Activated CD8-positive, alpha-beta memory T cell treated with anti-CD3 and anti-CD28 coated beads for 36 hours (primary cell): ENCODE data around the gene ZYG11A. TPM values are rescaled to one million over a fixed set of nuclear protein-coding genes. Genes with fewer than 3 reads are reported as not detected.

Source experiments
- CTCF ChIA-PET: fragments of 350-600 bp; sonication (Branson Sonifier 250); formaldehyde crosslinking; loops from one replicate; lab custom pipeline; 2021; ENCODE audit warnings: antibody characterized with exemption; lab: Charles Lee
- POLR2A ChIA-PET: fragments of 350-600 bp; sonication (Branson Sonifier 250); formaldehyde crosslinking; loops from one replicate; lab custom pipeline; 2021; ENCODE audit warnings: antibody characterized with exemption; lab: Charles Lee
- total RNA-seq, 2 experiments: library from RNA; stranded (reverse); gene quantifications; one replicate each; pipeline ENCODE4 v1.2.3, GENCODE V29; 2021

ZYG11A gene
- total RNA-seq, 2 experiments from 2014 or later, result 0.06 to 0.15 TPM

- CTCF ChIA-PET, result no interaction called here
- POLR2A ChIA-PET, result no interaction called here
Measured at GRCh38 chr1:52913537-52913936, 71.0 kb downstream of the ZYG11A start.

DNA sequence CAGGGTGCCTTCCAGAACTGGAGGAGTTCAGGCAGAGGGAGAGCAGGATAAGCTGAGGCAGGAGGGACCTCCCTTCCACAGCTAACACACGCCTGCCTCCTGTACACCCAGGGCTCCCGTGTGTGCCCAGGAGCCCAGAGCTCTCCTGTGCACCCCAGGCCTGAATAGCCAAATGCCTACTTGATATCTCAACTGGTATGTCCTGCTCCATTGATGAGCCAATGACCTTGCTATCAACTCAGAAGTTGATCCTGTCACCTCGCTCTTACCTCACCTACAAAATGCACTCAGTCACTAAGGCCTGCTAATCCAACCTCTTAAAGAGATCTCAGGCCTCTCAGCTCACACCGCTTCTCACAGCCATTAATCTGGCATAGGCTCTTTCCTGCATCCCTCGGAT is 71.9 kb downstream of the ZYG11A start:
- ChIA-PET CTCF (no interaction called here), POLR2A (no interaction called here)

- ChIA-PET POLR2A (no interaction called here), CTCF (no interaction called here)
Measured at GRCh38 chr1:52915211-52915854, 72.8 kb downstream of the ZYG11A start.

DNA sequence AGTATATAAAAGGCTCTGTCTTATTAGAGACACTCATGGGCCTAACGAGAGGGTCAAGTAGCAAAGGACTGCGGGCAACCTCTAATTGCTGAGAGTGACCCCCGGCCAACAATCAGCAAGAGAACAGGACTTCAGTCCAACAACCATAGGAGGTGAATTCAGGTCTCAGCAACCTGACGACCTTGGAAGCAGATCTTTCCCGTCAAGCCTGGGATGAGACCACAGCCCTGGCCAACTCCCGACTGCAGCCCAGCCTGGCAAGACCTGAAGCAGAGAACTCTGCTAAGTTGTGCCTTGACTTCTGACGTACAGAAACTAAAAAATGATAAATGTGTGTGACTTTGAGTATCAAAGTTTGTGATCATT is 73.3 kb downstream of the ZYG11A start:
- ChIA-PET POLR2A (no interaction called here), CTCF (no interaction called here)

DNA sequence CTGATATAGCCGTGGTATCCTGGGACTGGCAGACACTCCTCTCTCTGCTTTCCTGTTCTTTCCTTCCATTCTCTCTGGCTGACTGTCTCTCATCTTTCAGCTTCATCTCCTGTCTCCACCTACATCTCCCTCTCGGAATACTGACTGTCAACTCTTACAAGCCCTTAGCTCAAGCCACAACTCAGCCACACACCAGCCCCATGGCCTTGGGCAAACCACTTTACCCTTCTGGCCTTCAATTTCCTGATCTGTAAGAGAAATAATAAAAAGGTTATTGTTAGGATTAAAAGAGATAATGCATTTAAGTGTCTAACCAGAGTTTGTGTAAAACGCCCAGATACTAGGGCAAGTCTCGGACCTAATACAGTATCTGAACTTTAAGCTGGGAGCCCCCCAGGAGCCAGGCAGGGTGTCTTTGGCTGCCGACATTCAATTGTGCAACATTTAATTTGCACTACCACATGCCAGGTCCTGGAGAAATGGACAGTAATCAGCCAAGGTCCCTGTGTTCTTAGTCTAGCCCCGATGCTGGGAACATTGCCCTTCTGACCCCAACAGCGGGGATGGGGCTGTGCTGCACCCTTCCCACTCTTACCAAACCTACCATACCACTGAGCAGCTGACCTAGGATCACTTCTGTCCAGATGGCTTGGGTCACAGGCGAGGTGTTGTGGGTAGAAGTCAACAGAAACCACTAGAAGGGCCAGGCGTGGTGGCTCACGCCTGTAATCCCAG is 73.8 kb downstream of the ZYG11A start:
- ChIA-PET POLR2A (no interaction called here), CTCF (no interaction called here)

DNA sequence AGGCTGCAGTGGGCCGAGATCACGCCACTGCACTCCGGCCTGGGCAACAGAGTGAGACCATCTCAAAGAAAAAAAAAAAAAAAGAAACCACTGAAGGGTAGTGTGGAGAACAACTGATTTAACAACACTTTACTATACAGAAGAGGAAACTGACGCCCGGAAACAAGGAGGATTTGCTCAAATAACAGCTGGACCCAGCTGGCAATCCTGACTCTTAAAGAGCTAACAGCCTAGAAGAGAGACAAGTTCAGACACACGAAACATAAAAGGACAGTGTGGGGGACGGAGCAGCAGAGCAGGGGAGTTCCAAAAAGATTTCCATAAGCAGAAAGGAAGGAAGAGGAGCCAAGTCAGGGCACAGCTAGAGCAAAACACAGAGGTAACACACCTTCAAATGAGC is 74.6 kb downstream of the ZYG11A start:
- CTCF ChIA-PET, result no interaction called here
- POLR2A ChIA-PET, result interaction anchor here (0.6 kb wide), 1 partner anchor 98 kb away, joined by 3 read pairs; no protein-coding TSS in a partner anchor

GRCh38 chr1:52917581-52917980 is 75.0 kb downstream of the ZYG11A start:
- ChIA-PET POLR2A (interaction anchor here (0.6 kb wide), 1 partner anchor 97 kb away, joined by 3 read pairs; no protein-coding TSS in a partner anchor), CTCF (no interaction called here)

- CTCF ChIA-PET, result interaction anchor here (1.1 kb wide), 1 partner anchor 10 kb away, joined by 3 read pairs; no protein-coding TSS in a partner anchor
- POLR2A ChIA-PET, result no interaction called here
Measured at GRCh38 chr1:52918201-52918600, 75.6 kb downstream of the ZYG11A start.

DNA sequence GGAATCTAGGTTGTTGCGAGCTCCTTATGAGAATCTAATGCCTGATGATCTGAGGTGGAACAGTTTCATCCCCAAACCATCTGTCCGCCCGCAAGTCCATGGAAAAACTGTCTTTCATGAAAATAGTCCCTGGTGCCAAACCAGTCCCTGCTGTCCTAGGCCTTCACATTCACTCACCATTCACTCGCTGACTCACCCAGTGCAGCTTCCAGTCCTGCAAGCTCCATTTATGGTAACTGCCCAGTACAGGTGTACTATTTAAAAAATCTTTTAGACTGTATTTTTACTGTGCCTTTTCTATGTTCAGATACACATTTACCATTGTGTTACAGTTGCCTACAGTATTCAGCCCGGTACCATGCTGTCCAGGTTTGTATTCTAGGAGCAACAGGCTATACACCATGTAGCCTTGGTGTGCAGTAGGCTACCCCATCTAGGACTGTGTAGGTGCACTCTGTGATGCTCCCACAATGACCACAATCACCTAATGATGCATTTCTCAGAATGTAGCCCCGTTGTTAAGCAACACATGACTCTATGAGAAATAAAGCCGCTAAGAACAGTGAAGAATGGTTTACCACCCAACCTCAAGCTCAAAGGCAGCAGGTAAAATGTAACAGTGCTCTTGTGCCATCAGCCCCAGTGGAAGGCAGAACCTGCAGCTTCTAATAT is 76.6 kb downstream of the ZYG11A start:
- POLR2A ChIA-PET, result no interaction called here

DNA sequence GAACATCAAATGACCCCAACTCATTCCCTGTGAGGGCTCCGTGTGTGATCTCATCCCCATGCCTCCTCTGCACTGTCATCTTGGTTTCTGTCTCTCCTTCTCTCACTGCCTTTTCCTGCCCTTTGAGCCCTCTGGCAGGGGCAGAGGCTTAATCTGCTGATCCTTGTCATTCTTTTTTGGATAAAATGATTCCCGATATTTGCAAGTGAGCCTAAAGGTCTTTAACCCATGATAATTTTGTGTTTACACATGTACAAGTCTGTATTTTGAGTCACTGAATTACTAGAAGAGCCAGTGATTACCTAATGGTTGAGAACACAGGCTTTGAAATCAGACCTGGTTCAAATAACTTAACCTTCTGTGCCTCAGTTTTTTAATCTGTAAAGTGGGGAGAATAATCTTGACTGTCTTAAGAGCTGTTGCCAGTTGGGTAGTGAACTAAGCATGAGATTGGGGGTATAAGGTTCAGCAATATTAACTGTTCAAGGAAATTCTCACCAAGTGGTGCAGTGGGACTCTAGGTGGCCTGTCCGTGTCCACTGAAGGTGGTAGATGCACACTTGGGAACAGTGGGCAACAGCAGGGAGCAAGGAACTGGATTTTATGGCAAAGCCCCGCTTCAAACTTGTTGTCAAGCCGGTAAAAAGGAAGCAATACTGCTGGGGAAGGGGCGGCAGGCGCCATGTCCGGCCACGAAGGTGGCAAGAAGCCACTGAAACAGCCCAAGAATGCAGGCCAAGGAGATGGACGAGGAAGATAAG is 77.3 kb downstream of the ZYG11A start:
- CTCF ChIA-PET, result no interaction called here
- POLR2A ChIA-PET, result no interaction called here

More for the DNA sequence above, 76.6 kb downstream of the ZYG11A start:
- CTCF ChIA-PET, result interaction anchor here (1.1 kb wide), 1 partner anchor 9 kb away, joined by 3 read pairs; no protein-coding TSS in a partner anchor

DNA sequence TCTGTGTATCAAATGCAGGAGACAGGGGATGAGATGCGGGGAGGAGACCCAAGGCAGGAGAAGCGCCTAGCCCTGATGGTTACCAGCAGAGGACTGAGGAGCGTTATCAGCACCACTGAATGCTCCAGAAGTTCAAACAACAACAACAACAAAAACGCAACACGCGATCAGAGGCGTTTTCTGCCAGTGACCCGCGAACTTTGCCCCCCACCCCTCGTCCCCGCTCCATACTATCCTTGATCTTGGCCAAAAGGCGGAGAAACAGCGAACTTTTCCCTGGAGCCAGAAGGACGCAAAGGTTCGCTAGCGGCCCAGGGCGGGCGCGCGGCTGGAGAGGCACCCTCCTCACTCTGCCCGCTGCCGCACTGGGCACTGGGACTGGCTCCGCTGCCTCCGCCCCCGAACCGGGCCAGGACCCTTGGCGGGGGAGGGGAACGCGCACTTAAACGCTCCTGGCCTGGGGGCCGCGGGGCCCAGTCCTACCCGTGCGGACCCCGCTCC is 78.3 kb downstream of the ZYG11A start:
- CTCF ChIA-PET, result interaction anchor here (0.8 to 1.9 kb wide), 4 partner anchors 15 to 333 kb away, joined by 3 to 5 read pairs (median 4); partner anchors contain the start of gene ZYG11A
- POLR2A ChIA-PET, result interaction anchor here (1.0 kb wide), 1 partner anchor 517 kb away, joined by 3 read pairs; the partner anchor contains the start of gene ORC1

DNA sequence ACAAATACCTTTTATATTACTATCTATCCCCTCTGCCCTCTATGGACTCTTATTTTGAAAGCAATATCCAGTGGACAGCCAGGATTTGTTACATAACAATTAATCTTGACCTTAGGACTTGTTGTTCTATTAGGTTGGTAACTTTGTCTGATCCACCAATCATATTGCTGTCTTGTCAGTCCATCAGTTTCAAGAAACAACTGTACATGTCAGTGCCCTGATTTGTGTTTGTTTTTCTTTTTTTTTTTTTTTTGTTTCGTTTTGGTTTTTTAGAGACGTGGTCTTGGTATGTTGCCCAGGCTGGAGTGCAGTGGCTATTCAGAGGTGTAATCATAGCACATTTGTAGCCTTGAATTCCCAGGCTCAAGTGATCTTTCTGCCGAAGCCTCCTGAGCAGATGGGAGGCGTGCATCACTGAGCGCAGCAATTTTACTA is 83.0 kb downstream of the ZYG11A start:
- ChIA-PET CTCF (interaction anchor here (1.1 kb wide), 1 partner anchor 392 kb away, joined by 3 read pairs; no protein-coding TSS in a partner anchor), POLR2A (no interaction called here)

DNA sequence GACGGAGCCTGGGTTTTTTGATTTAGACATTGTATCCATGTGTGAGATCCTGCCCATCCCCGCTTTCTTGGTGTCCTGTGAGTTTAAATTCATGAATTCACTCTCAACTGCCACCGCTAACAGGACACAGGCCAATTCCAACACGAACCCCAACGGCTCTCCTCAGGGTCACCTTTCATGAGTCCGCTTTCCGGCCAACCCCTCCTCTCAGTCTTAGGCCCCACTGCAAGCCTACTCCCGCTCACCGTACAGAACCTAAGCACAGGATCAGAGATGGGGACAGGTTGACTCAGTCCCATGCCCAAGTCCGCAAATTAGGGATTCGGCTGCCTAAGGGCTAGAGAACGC is 84.3 kb downstream of the ZYG11A start:
- ChIA-PET POLR2A (no interaction called here), CTCF (no interaction called here)

GRCh38 chr1:52927212-52928014 is 84.9 kb downstream of the ZYG11A start, which contains the start of gene SCP2:
SCP2 (plus strand) TSS chr1:52927276; CDS start chr1:52927397, 121 bp downstream.
- CTCF ChIA-PET, result interaction anchor here (1.1 kb wide), 1 partner anchor 9 kb away, joined by 3 read pairs; no protein-coding TSS in a partner anchor
- POLR2A ChIA-PET, result interaction anchor here (0.5 to 0.6 kb wide), 2 partner anchors 69 to 1641 kb away, joined by 4 to 11 read pairs; no protein-coding TSS in a partner anchor

DNA sequence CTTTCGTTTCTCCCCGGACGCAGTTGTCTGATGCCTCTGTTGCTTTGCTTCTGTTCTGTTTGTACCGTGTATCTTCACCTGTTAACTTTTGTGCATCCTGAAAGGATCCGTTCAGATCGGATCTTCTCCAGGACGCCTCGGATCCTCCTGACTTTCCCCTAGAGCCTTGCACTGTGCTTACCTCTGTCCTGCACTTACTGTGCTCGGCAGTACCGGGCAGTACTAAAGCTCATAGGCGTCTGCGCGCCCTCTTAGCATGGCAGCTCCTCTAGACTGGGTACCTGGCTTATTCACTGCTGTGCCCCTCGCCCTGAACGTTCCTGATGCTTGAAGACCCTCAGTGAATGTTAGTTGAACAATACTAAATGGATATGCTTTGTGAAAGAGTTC is 85.5 kb downstream of the ZYG11A start:
- POLR2A ChIA-PET, result no interaction called here
- CTCF ChIA-PET, result interaction anchor here (1.1 kb wide), 1 partner anchor 9 kb away, joined by 3 read pairs; no protein-coding TSS in a partner anchor

DNA sequence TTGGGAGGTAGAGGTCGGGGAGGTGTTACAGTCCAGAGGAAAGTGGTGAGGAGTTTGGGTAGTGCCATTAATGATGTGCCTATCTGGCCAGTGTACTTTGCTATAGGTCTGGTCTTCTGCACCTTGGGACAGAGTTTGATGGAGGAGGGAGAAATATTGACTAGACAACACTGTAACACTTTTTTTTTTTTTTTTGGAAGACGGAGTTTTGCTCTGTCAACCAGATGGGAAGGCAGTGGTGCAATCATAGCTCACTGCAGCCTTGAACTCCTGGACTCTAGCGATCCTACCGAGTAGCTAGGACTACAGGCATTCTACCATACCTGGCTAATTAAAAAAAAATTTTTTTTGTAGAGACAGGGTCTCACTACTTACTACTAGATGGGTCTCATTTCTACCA is 86.5 kb downstream of the ZYG11A start:
- CTCF ChIA-PET, result interaction anchor here (0.8 kb wide), 1 partner anchor 297 kb away, joined by 3 read pairs; no protein-coding TSS in a partner anchor
- POLR2A ChIA-PET, result interaction anchor here (0.6 kb wide), 1 partner anchor 14 kb away, joined by 3 read pairs; no protein-coding TSS in a partner anchor

- POLR2A ChIA-PET, result no interaction called here
- CTCF ChIA-PET, result no interaction called here
Measured at GRCh38 chr1:52937433-52938182, 95.0 kb downstream of the ZYG11A start.
